Heart right ventricle (tissue), 16 donors: ENCODE measurements around the gene ACTN4. TPM values are rescaled to one million over a fixed set of nuclear protein-coding genes. Genes with fewer than 3 reads are reported as not detected.

Source experiments
- ATAC-seq, 8 donors: fragments of 200-7000 bp; cut with Tn5 transposase; one replicate each; pipeline ENCODE4 v1.9.1; 2020; ENCODE audit warnings: mild to moderate bottlenecking in 8 of 8, moderate library complexity in 8 of 8, moderate number of reproducible peaks in 1 of 8
- DNase-seq, 2 donors: peaks; one replicate each; pipeline ENCODE4 v3.0.0-alpha.2; 2020
- H3K27ac ChIP-seq, 10 donors: fragments of 200-600 bp; sonication (generic) in 2 of 10; one replicate each; pipeline versions ENCODE4 v1.5.0 to v1.8.0; 2020 to 2022; ENCODE audit warnings: mild to moderate bottlenecking in 3 of 10
- H3K27me3 ChIP-seq, 7 donors: fragments of 200-600 bp; one replicate each; pipeline ENCODE4 v1.8.0; 2021 to 2022; ENCODE audit warnings: mild to moderate bottlenecking in 2 of 7
- H3K36me3 ChIP-seq, 9 donors: fragments of 200-600 bp; sonication (generic) in 1 of 9; one replicate each; pipeline versions ENCODE4 v1.5.0 to v1.8.0; 2020 to 2022; ENCODE audit warnings: mild to moderate bottlenecking in 2 of 9
- H3K4me1 ChIP-seq, 9 donors: fragments of 200-600 bp; sonication (generic) in 1 of 9; one replicate each; pipeline versions ENCODE4 v1.5.0 to v1.8.0; 2020 to 2022; ENCODE audit warnings: mild to moderate bottlenecking in 4 of 9
- H3K4me3 ChIP-seq, 10 donors: fragments of 200-600 bp; sonication (generic) in 2 of 10; one replicate each; pipeline versions ENCODE4 v1.5.0 to v1.8.0; 2020 to 2022; ENCODE audit warnings: mild to moderate bottlenecking in 7 of 10, moderate library complexity in 2 of 10
- H3K9me3 ChIP-seq, 11 donors: fragments of 200-600 bp in 10 of 11; sonication (generic) in 2 of 11; one replicate each; pipeline versions ENCODE4 v1.5.0 to v1.8.0; 2013 to 2022; ENCODE audit warnings: mild to moderate bottlenecking in 2 of 11, control low read depth in 1 of 11, moderate library complexity in 1 of 11
- CTCF ChIP-seq, 9 donors: fragments of 200-600 bp; sonication (generic) in 2 of 9; IDR thresholded peaks; one replicate each; pipeline versions ENCODE4 v1.5.0 to v1.8.0; 2021 to 2022; ENCODE audit warnings: antibody characterized with exemption in 9 of 9, mild to moderate bottlenecking in 5 of 9, moderate library complexity in 1 of 9
- WGBS, 2 donors: extraction: QIAGEN DNeasy Blood & Tissue Kit; methylation state at CpG; one replicate each; pipeline ENCODE4 v1.1.7; 2013; ENCODE audit warnings: inconsistent platforms in 1 of 2; 5-methylcytosine and 5-hydroxymethylcytosine counted together
- intact Hi-C, 10 donors: fragments of 100-400 bp; cut with DNase I; formaldehyde crosslinking; loops; one replicate each; pipeline versions ENCODE4 v1.11.1 to v1.14.2; 2022
- polyA plus RNA-seq, 2 donors: library from polyadenylated mRNA; stranded (reverse); fragments of 200-250 nt; gene quantifications; one replicate each; pipeline ENCODE4 v1.2.3, GENCODE V29; 2013
- total RNA-seq, 10 donors: library from RNA; stranded (reverse); fragmentation: NEBNext Ultra II Directional in 3 of 10; extraction: Animal tissue kit (Norgen Biotek cat#: 25700) in 3 of 10; gene quantifications; one replicate each; pipeline versions ENCODE4 v1.2.1 to v1.2.4, GENCODE V29; 2021 to 2023
- donor health status: Arrhythmogenic right ventricular cardiomyopathy.
- donor health status: ischemic (EF 13 %, LVEDD 7.1; RV severe dilation, severe dysfunction).
- donor health status: healthy with polysubstance abuse.
- donor health status: DM: no; HTN: yes; CAD: no.
- donor health status: DM: no; HTN: no; CAD: no.
- donor health status: ischemic (EF 25% LVEDD 6.9; RV normal size, moderate dysfunction).
- donor health status: ischemic (EF 25% LVEDD 5.7; RV mildly dilated, moderate dysfunction).
- donor health status: healthy.
- donor health status: DM: yes; HTN: yes; CAD: no.
- donor health status: Ischemic cardiomyopathy.
- donor health status: ischemic (EF 35%, LVEDD 5.7; RV mildly dilated, moderate dysfunction).
- donor health status: nonischemic (EF 11% LVEDD 7.7; RV severe dilation, severe dysfunction).
- donor health status: DM: yes; HTN: yes; CAD: no.
- donor health status: PGD.
- donor health status: ischemic (EF 29% LVEDD 5.4; RV normal size, mild dysfunction).
- donor health status: nonischemic (EF 23%, LVEDD 6.1; RV moderate dilation, normal function).

Gene ACTN4
- total and polyA plus RNA-seq, 12 donors, result 92.4 to 291 (median 149) TPM

- ATAC-seq (no peak), DNase-seq (no peak)
- Histone ChIP-seq H3K9me3 (no peaks in the 10 kb centered on the region), H3K4me3 (no peak overlapping the region), H3K36me3 (no peaks in the 10 kb centered on the region), H3K27ac (no peak overlapping the region), H3K4me1 (peaks cover 0 to 29% (median 12%) of the 10 kb centered on the region in 9 donors), H3K27me3 (no peaks in the 10 kb centered on the region)
- TF ChIP-seq CTCF (IDR thresholded peaks at IDR 0.05), result no peak
- intact Hi-C loops, result loop anchor here in 4 of 10 donors (10.0 kb wide), 3 partner anchors 107 to 197 kb away; partner anchors contain the start of genes HNRNPL (in 1 of the 4), MRPS12 (in 1 of the 4) and SARS2 (in 1 of the 4)
- WGBS, 2 donors, result 96 to 97% methylated on average over 21 of the region's 21 CpGs
Measured at GRCh38 chr19:38737921-38738737, 90.7 kb downstream of the ACTN4 start.

- Histone ChIP-seq H3K9me3 (no peaks in the 10 kb centered on the region), H3K27me3 (no peaks in the 10 kb centered on the region), H3K4me3 (no peak overlapping the region), H3K27ac (no peak overlapping the region), H3K4me1 (peaks cover 0 to 18% (median 6%) of the 10 kb centered on the region in 9 donors), H3K36me3 (no peaks in the 10 kb centered on the region)
- no peak for ATAC-seq
- no peak for TF ChIP-seq CTCF (IDR thresholded peaks at IDR 0.05)
- intact Hi-C loops, result loop anchor here in 4 of 10 donors (10.0 kb wide), 3 partner anchors 105 to 195 kb away; partner anchors contain the start of genes HNRNPL (in 1 of the 4), MRPS12 (in 1 of the 4) and SARS2 (in 1 of the 4)
- WGBS, 2 donors, result 85 to 89% methylated on average over 16 of the region's 16 CpGs
- DNase-seq, result no peak
Measured at GRCh38 chr19:38739440-38740256, 92.2 kb downstream of the ACTN4 start.

- no peak for DNase-seq
- Histone ChIP-seq H3K9me3 (no peaks in the 10 kb centered on the region), H3K4me1 (peaks cover 0 to 15% (median 5%) of the 10 kb centered on the region in 9 donors), H3K27ac (no peak overlapping the region), H3K27me3 (no peaks in the 10 kb centered on the region), H3K36me3 (no peaks in the 10 kb centered on the region), H3K4me3 (no peak overlapping the region)
- 88 to 94% methylated on average over 9 of the region's 9 CpGs for WGBS, 2 donors
- ATAC-seq, result no peak
- intact Hi-C loops, result no loop called here
- TF ChIP-seq CTCF (IDR thresholded peaks at IDR 0.05), result no peak
Measured at GRCh38 chr19:38740257-38740592, 92.8 kb downstream of the ACTN4 start.

GRCh38 chr19:38740932-38741331 is 93.5 kb downstream of the ACTN4 start:
- H3K27ac ChIP-seq, result no peak overlapping the region
- no peaks in the 10 kb centered on the region for H3K36me3 ChIP-seq
- TF ChIP-seq CTCF (IDR thresholded peaks at IDR 0.05), result no peak
- intact Hi-C loops, result no loop called here
- no peaks in the 10 kb centered on the region for H3K27me3 ChIP-seq
- H3K4me1 ChIP-seq, result peaks cover 0 to 13% (median 4%) of the 10 kb centered on the region in 9 donors
- no peaks in the 10 kb centered on the region for H3K9me3 ChIP-seq
- ATAC-seq, result no peak
- DNase-seq, result no peak
- 95 to 96% methylated on average over 2 of the region's 2 CpGs for WGBS, 2 donors
- no peak overlapping the region for H3K4me3 ChIP-seq
